ENCODE results near the gene HTR3B.
"Not testable (repeated sequence)": the region's sequence is repeated elsewhere in the genome, so short reads cannot be mapped to it uniquely, and the experiment has no call there.

The HTR3B gene

DNA sequence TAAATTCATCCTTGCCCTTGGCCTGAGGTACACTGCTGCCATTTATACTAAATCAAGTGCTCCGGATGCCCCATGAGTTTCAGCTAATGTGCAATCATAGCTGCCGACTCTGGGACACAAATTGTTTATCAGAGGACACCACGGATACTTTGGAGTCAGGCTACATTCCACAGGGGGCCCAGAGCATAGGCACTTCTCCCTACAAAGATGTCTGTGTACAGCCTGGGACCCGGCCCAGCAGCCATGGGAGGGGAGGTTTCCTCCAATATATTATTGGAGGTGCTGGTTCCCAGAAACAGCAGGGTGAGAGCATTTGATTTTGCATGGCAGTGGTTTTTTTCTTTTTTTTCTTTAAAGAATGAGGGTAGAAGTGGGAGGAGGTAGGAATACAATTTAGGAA, 31.3 kb downstream of the HTR3B start:
- in situ Hi-C loops (cut with HindIII; ENCODE audit: low sequenced_read_pairs), result no loop called here

DNA sequence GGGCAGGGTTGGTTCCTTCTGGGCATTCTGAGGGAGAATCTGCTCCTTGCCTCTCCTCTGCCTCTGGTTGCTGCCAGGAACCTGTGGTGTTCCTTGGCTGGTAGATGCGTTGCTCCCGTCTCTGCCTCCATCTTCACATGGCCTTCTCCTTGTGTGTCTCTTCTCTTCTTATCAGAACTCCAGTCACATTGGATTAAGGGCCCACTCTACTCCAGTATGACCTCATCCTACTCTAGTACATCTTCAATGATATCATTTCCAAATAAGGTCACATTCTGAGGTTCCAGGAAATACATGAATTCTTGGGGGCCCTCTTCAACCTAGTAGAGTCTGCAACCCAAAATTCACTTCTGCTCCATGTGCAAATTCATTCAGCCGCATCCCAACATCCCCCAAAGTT, 33.3 kb downstream of the HTR3B start:
- in situ Hi-C loops (cut with HindIII; ENCODE audit: low sequenced_read_pairs), result no loop called here

DNA sequence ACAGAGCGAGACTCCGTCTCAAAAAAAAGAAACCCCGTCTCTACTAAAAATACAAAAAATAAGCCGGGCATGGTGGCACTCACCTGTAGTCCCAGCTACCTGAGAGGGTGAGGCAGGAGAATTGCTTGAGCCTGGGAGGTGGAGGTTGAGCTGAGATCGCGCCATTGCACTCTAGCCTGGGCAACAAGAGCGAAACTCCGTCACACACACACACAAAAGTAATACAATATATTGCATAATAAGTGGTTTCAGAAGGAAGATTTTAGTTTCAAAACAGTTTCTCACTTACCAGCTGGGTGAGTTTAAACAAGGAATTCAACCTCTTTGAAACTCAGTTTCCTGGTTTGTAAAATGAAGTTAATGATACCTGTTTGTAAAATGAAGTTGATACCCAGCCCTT, 37.7 kb downstream of the HTR3B start:
- in situ Hi-C loops (cut with HindIII; ENCODE audit: low sequenced_read_pairs), result no loop called here

DNA sequence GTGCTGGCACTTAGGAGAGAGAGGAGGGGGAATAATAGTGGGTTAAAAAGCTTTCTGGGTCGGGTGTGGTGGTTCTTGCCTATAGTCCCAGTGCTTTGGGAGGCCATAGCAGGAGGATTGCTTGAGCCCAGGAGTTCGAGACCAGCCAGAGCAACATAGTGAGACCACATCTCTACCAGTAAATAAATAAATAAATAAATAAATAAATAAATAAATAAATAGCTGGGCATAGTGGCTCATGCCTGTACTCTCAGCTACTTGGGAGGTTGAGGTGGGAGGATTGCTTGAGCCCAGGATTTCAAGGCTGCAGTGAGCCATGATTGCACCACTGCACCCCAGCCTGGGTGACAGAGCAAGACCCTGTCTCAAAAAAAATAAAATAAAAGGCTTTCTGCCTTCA, 41.6 kb downstream of the HTR3B start:
- in situ Hi-C loops (cut with HindIII; ENCODE audit: low sequenced_read_pairs), result not testable (repeated sequence)

DNA sequence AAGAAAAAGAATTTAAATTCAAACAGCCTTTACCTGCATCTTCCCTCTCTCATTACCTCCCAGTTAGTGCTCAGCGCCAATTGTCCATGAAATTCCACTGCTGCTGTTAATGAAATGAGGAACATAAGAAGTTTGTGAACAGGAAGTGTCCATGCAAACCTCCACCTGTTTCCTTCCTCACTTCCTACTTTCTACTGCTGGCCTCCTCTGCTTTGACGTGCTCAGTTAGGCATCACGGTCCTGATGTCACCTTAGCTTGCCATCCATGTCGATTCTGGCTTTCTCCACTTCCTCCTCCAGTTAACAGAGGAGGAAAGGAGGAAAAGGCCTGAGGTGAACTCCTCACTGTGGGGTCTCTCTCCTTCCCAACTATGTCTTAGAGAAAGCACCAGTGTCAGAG, 43.4 kb downstream of the HTR3B start:
- in situ Hi-C loops (cut with HindIII; ENCODE audit: low sequenced_read_pairs), result no loop called here

DNA sequence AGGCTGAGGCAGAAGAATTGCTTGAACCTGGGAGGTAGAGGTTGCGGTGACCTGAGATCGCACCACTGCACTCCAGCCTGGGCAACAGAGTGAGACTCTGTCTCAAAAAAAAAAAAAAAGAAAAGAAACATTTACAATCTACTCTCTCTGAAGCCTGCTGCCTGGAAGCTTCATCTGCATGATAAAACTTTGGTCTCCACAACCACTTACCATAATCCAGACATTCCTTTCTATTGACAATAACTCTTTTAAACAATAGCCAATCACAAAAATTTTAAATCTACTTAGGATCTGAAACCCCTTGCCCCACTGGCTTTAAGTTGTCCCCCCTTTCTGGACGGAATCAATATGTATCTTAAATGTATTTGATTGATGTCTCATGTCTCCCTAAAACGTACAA, 45.3 kb downstream of the HTR3B start:
- in situ Hi-C loops (cut with HindIII; ENCODE audit: low sequenced_read_pairs), result no loop called here

DNA sequence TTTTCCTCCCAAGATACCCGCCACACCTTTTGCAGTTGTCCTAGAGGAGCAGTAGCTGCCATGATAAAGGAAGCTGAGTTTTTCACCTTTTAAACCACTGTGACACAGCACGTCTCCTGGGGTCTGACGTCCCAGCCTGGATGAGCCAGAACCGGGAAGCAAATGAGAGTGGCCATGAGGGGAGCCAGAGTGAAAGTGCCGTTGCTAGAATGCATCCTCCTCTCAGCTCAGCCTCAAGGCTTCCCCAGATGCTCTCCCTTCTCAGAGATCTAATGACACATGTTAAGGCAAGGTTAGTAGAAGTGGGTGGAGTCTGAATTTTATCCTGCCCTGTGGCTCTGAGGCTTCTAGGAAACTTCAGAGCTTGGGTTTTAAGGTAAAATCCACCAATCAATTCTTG, 46.9 kb downstream of the HTR3B start:
- in situ Hi-C loops (cut with HindIII; ENCODE audit: low sequenced_read_pairs), result no loop called here

DNA sequence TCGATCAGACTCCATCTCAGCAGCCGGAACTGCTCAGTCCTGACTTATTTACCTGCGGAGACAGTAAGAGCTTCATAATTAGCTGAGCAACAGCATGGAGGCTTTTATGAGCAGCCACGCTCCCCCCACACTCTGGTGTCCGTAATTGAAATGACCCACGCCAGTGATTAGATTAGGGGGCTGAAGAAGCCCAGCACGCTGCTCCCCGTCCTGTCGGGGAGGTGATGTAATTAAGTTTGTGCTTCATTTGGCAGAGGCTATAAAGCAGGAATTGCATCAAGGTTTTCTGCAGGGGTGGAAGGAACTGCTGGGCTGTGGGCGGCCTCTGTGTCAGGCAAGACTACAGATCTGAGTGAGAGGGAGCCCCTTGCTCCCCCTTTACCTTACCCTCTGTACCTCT, 47.5 kb downstream of the HTR3B start:
- in situ Hi-C loops (cut with HindIII; ENCODE audit: low sequenced_read_pairs), result no loop called here

DNA sequence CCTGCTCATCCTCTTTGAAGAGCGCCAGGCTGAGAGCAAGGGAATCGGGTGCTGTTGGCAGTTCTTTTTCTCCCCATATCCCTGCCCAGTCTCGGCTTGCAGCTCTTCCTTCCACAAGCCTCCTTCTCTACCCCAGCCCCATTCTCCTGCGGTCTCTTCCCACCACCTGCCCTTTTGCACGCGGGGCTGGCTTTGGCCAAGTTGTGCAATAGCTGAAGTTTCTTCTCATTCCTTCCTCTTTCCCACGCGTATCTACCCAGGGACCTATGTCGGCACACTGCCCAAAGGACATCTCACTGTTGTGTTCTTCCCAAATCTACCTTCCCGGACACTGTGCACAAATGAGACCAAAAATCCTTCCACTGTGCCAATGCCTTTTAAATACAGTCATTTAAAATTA, 48.0 kb downstream of the HTR3B start:
- in situ Hi-C loops (cut with HindIII; ENCODE audit: low sequenced_read_pairs), result no loop called here

DNA sequence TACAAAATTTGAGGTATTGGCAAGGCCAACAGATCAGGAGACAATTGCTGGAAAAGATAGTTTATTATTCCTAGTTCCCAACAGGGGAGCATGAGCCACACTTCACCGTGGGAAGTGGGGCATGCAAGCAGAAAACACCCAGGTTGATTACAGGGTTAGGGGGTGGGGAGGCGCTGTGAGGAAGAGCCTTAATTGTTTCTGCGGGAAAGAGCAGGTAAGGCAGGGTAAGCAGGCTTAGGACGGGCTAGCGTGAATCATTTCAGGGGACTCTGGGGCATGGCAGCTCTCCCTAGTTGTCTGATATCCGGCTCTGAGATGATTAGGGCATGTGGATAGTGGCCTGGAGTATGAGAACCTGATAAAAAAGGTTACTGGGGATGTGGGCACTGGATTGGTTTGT, 49.6 kb downstream of the HTR3B start:
- in situ Hi-C loops (cut with HindIII; ENCODE audit: low sequenced_read_pairs), result no loop called here

DNA sequence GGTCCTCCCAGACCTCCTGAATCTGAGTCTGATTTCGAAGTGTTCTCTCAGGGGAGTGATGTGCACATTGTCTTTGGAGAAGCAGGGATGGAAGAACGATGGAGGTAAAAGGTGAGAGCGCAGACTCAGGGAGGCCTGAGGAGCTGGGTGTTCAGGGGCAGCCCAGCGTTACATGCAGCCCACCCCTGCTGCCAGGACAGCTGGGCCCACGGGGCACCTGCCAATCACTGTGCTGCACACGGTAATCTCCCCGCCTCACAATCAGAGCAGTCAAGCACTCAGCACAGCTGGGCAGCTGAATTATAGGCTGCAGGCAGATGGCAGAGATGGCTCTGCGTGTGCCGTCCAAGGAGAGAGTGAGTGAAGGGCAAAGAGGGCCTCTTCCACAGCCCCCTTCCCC, 52.4 kb downstream of the HTR3B start:
- in situ Hi-C loops (cut with HindIII; ENCODE audit: low sequenced_read_pairs), result no loop called here

DNA sequence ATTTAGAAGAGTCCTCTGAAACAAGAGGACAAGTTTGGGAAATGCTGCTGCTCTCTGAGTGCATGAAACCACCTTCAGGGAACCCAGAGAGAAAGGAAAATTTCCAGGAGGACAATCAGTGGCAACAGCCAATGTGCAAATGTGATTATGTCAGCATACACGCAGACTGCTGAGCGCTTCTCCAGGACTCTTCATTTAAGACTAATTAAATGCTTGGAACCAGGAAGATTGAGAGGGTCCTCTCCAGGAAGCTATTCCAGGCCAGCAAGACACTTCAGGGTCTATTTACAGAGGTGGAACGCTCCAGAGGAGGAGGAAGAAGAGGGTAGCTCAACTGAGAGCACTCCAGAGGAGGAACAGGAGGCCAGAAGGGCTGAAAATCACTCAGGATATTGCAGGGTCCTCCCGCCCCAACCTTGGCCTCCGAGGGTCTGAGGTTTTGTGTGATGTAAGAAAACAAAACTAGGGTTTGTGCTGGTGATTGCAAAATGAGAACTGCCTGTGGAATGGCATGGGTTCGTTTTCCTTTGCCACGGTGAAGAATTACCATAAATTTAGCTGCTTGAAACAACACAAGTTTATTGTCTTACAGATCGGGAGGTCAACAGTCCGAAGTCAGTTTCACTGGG, 56.2 kb downstream of the HTR3B start:
- in situ Hi-C loops (cut with HindIII; ENCODE audit: low sequenced_read_pairs), result no loop called here

DNA sequence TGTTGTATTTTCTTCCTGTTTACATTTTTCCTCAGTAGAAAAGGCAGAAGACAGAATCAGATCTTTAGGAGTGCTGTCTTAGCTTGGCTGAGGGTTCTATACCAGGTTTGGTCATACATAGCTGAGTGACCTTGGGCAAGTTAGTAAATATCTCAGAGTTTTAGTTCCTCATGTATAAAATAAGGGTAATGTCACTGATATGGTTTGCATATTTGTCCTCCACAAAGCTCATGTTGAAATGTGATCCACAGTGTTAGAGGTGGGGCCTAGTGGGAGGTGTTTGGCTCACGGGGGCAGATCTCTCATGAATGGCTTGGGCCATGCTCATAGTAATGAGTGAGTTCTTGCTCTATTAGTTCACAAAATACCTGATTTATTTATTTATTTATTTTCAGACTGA, 62.8 kb downstream of the HTR3B start:
- in situ Hi-C loops (cut with HindIII; ENCODE audit: low sequenced_read_pairs), result no loop called here

DNA sequence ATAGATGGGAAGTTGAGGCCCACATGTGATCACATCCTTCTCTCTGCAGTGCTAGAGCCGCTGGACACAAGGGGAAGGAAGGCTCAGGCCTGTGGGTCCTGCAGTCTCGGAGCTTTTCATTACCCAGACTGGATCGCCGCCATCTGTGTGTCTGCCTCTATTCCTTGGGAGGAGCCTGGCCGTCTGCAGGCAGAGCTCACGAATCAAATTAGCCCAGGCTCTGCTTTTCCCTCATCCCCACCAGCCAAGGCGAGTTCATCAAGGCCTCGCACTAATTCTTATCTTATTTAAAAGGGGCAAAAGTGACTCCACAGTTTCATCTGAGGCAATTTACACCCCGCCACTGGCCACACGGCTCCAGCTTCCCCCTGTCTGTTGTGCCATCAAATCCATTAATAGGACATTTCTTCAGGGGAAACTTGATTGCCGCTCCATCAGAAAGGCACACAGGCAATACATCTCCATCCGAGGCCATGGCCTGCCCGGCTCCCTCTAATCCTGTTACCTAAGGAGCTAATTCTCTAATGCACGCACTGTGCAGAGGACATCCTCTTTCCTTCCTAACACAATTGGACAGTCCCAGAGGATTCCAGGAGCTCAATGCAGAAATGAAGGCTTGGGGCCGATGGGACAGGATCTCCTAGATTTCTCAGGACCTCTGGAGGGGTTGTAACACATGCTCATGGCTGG, 67.1 kb downstream of the HTR3B start:
- in situ Hi-C loops (cut with HindIII; ENCODE audit: low sequenced_read_pairs), result no loop called here

DNA sequence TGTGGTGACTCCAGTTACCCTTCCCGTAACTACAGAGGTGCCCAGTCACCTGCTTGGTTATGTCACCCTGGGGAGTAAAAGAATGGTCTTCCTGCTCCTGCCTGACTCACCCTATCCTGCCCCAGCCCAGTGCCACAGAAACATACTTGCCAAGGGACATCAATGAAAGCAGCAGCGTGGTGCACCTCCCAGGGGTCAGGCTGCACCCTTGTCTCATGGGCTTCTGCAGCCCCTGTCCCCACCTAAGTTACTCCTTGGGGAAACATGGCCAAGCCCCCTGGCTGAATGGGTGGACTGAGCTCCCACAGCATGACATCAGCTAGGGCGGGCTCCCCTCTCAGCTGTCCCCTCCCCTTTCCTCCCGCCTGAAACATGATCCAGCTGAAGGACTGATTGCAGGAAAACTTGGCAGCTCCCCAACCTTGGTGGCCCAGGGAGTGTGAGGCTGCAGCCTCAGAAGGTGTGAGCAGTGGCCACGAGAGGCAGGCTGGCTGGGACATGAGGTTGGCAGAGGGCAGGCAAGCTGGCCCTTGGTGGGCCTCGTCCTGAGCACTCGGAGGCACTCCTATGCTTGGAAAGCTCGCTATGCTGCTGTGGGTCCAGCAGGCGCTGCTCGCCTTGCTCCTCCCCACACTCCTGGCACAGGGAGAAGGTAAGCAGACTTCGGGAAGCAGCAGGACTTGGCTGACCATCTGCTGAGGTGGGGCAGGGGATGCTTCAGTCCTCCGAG, 70.3 kb downstream of the HTR3B start, which contains the start of gene HTR3A:
HTR3A (plus strand) TSS at position 368 of the 730 bp plus-strand sequence; CDS start at position 586, 218 bp downstream.
- in situ Hi-C loops (cut with HindIII; ENCODE audit: low sequenced_read_pairs), result no loop called here

DNA sequence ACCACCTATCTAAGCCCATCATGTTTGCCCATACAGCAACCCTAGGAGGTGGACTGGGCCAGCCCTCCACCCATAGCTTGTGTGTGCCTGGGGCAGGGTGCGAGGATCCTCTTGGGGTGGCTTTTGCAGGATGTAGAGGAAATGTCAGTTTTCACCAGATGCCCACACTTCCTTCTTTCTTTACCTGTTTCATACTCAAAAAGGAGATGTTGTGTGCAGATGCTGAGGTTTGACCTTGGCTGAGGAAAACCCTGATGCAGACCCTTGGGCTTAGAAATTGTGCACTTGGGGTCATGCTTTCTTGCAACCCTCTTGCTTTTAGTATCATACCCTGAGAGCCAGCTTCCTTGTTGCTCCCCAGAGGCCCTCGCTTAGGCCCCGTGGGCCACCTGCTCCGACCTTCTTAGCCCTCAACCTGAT, 72.5 kb downstream of the HTR3B start:
- in situ Hi-C loops (cut with HindIII; ENCODE audit: low sequenced_read_pairs), result no loop called here

DNA sequence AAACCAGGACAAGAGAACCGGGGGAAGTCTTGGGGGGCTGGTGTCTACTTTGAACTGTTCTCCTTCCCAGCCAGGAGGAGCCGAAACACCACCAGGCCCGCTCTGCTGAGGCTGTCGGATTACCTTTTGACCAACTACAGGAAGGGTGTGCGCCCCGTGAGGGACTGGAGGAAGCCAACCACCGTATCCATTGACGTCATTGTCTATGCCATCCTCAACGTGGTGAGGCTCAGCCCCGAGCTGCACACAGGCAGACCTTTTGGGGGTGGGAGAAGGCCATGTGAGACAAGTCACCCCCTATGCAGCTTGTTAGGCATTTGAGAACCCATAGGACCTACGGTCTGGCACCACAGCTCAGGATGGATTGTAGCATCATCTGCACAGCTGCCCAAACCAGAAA, 73.1 kb downstream of the HTR3B start:
- in situ Hi-C loops (cut with HindIII; ENCODE audit: low sequenced_read_pairs), result no loop called here

DNA sequence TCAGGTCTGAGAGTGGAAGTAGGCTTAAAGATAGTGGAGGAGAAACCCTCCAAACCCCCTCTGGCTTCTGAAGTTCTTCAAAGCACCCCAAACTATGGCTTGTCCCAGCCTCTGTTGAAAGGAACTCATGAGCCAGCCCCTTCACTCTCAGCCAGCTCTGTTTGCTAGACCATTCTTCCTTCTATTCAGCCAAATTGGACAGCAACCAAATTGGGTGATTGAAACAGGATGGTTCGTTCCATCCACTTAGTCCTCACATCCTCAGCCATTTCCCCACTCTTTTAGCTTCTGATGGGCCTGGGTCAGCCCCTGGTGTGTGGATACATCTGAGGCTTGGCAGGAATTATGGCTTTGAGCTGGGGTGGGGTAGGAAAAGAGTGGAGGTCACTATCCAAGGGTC, 74.8 kb downstream of the HTR3B start:
- in situ Hi-C loops (cut with HindIII; ENCODE audit: low sequenced_read_pairs), result no loop called here

DNA sequence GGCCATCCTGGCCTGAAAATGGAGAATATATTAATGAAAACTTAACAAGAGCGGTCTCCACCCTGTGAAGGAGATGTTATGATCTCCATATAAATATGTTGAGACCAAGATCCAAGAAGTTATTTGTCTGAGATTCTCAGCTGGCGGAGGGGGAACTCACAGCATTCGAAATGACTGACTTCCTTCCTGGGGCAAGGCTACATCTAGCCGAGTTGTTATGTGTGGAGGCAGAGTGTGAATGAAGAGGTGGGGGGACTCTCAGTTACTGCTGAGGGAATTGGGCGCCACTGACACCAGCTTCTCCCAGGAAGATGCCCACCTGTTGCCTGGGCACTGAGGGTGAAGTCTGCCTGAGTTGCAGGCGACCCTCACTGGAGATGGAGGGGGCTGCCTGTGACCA, 76.2 kb downstream of the HTR3B start:
- in situ Hi-C loops (cut with HindIII; ENCODE audit: low sequenced_read_pairs), result no loop called here

DNA sequence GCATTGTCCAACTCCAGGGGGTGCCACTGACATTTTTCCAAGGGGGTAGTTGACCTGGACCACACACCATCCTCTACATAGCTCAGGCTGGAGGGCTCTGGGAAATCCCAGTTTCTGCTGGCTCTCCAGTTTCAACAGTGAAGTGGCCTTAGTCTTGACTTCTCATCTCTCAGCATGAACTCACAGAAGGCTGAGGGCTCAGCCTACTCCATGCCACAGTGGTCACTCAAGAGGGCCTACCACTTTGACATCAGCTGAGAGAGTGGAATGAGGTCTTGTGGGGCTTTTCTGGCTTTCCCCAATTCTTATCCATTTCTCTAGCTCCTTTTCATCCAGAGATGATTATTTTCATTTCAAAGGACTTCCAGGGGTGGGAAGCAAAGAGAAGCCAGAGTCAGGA, 77.7 kb downstream of the HTR3B start:
- in situ Hi-C loops (cut with HindIII; ENCODE audit: low sequenced_read_pairs), result no loop called here

DNA sequence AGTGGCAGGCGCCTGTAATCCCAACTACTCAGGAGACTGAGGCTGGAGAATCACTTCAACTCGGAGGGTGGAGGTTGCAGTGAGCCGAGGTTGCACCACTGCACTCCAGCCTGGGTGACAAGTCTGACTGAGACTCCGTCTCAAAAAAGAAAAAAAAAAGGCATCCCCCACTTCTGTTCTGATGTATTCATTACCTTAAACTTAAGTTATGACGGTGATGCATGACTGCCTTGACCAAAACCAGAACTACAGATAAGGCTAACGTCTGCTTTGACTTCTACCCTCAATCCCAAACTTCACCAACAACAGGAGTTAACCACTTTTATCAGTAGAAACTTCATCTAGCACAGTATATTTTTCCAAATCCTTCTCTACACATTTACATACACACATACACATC, 80.2 kb downstream of the HTR3B start:
- in situ Hi-C loops (cut with HindIII; ENCODE audit: low sequenced_read_pairs), result no loop called here

DNA sequence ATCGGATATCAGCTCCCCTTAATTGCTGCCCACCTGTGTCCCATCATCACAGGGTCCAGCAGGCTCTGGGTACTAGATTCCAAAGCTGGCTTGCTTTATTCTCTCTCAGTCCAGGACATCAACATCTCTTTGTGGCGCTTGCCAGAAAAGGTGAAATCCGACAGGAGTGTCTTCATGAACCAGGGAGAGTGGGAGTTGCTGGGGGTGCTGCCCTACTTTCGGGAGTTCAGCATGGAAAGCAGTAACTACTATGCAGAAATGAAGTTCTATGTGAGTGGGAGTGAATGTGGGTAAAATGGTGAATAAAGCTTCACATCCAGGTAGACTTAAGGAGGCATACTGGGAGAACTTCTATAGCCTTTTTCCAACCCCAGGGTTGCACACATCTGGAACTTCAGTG, 81.3 kb downstream of the HTR3B start:
- in situ Hi-C loops (cut with HindIII; ENCODE audit: low sequenced_read_pairs), result no loop called here

Data from endothelial cell of hepatic sinusoid (primary cell).